Choroid plexus epithelial cell (primary cell): Measurements from ENCODE around the gene GIT2.

Experiments used
- DNase-seq: peaks from one replicate; pipeline ENCODE4 v3.0.0-alpha.2; 2010; ENCODE audit warnings: low read depth
- H3K4me3 ChIP-seq: 2 replicates; pipeline ENCODE4 v1.5.1; 2011; ENCODE audit warnings: low read depth, mild to moderate bottlenecking, control low read depth, low read length, moderate library complexity
- CTCF ChIP-seq: conservative IDR thresholded peaks from 2 replicates; pipeline ENCODE4 v1.5.1; 2011; ENCODE audit warnings: low read depth, mild to moderate bottlenecking, control low read depth, inconsistent platforms, low read length, moderate library complexity

GIT2 gene

GRCh38 chr12:109998241-109998903, 2.2 kb upstream of the GIT2 start:
- peak overlapping the region; percentile 88 for H3K4me3 ChIP-seq
- TF ChIP-seq CTCF: no peak
- DNase-seq: no peak

- TF ChIP-seq CTCF: no peak
- H3K4me3 ChIP-seq: no peak overlapping the region
- DNase-seq: no peak
Measured at GRCh38 chr12:109997393-109997792, 1.2 kb upstream of the GIT2 start.

GRCh38 chr12:109996483-109996853, 300 bp upstream of the GIT2 start:
- peak overlapping the region; percentile 96 for H3K4me3 ChIP-seq
- TF ChIP-seq CTCF: no peak
- no peak for DNase-seq

GRCh38 chr12:109995361-109995685, 845 bp downstream of the GIT2 start:
- peak overlapping the region; percentile 96 for H3K4me3 ChIP-seq
- DNase-seq: no peak
- TF ChIP-seq CTCF: no peak

- DNase-seq: no peak
- no peak for TF ChIP-seq CTCF
- peak overlapping the region; percentile 96 for H3K4me3 ChIP-seq
Measured at GRCh38 chr12:109994401-109995175, 1.6 kb downstream of the GIT2 start.

GRCh38 chr12:109993091-109993490, 3.1 kb downstream of the GIT2 start:
- no peak overlapping the region for H3K4me3 ChIP-seq
- no peak for DNase-seq
- no peak for TF ChIP-seq CTCF

- no peak for TF ChIP-seq CTCF
- H3K4me3 ChIP-seq: no peak overlapping the region
- DNase-seq: no peak
Measured at GRCh38 chr12:109991586-109991985, 4.6 kb downstream of the GIT2 start.
